ENCODE results near the gene RAB3GAP1. TPM values are rescaled to one million over a fixed set of nuclear protein-coding genes. Genes with fewer than 3 reads are reported as not detected.

RAB3GAP1 gene
- total RNA-seq, 1 experiment from 2014 or later, result 32.0 TPM

DNA sequence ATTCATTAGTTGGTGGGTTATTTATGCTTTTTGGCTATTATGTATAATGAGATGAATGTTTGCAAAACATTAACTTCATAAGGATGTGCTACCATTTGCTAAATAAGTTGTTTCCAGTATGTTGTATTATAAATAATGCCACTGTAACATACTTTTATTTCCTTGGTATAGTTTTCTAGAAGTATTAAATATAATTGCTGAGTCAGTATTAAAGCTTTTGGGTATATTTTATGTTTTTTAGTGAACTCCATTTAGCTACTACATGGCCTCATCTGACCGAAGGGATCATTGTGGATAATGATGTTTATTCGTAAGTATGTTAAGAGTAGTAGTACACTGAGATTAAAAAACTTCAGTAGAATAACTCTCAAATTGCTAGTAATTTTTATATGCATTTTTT is 73.8 kb downstream of the RAB3GAP1 start:
- no peak overlapping the region for H3K27ac ChIP-seq (ENCODE audit: insufficient read length, low read depth, low read length)
- H3K36me3 Mint-ChIP-seq (ENCODE audit: insufficient read depth in 1 of 3, low read depth in 3 of 3), result peaks cover 6 to 45% (median 26%) of the 10 kb centered on the region in 3 experiments; a peak in 6 of 7 replicates
- H2BK5ac ChIP-seq (ENCODE audit: insufficient read length, low read length), result no peak overlapping the region
- no peak for TF ChIP-seq CTCF (conservative IDR thresholded peaks at IDR 0.05)
- no peak overlapping the region for H3K9ac ChIP-seq (ENCODE audit: extremely low read depth, insufficient read length, low read length)
- H4K8ac ChIP-seq (replicated peaks; ENCODE audit: insufficient read length, low read depth, low read length), result no peak overlapping the region
- H3K9me3 Mint-ChIP-seq, result no peaks in the 10 kb centered on the region
- H2BK12ac ChIP-seq (ENCODE audit: insufficient read length, low read depth, low read length), result no peak overlapping the region
- H3K27ac Mint-ChIP-seq, result no peak overlapping the region
- H3K56ac ChIP-seq (ENCODE audit: insufficient read length, low read depth, low read length), result no peak overlapping the region
- H3K4me1 Mint-ChIP-seq, result no peaks in the 10 kb centered on the region
- no peak overlapping the region for H3K4ac ChIP-seq (ENCODE audit: low read depth, low read length)
- H3T11ph ChIP-seq (ENCODE audit: low read length), result no peak overlapping the region
- no peak overlapping the region for H3K4me3 Mint-ChIP-seq
- H3K4me2 ChIP-seq (ENCODE audit: insufficient read depth, insufficient read length, low read length), result no peak overlapping the region
- H3K23ac ChIP-seq (ENCODE audit: insufficient read length, low read depth, low read length), result no peak overlapping the region
- no peaks in the 10 kb centered on the region for H3K27me3 ChIP-seq (ENCODE audit: insufficient read depth, low read length)
- no peak for DNase-seq
- H3K27me3 Mint-ChIP-seq (ENCODE audit: low read depth), result no peaks in the 10 kb centered on the region
- H3K9me3 ChIP-seq (ENCODE audit: control insufficient read depth, low read depth, low read length), result no peaks in the 10 kb centered on the region
- no peak overlapping the region for H4K91ac ChIP-seq (ENCODE audit: insufficient read length, low read depth, low read length)
- no peaks in the 10 kb centered on the region for H4K20me1 ChIP-seq (ENCODE audit: control insufficient read depth, insufficient read depth, insufficient read length)
- H3K14ac ChIP-seq (ENCODE audit: insufficient read depth, low read length), result no peak overlapping the region
- H3K79me1 ChIP-seq (ENCODE audit: insufficient read depth, low read depth, low read length, poor library complexity, severe bottlenecking), result no peaks in the 10 kb centered on the region
- no CpG with 5 or more reads among the region's 2 CpGs for WGBS (ENCODE audit: extremely low coverage, insufficient read length, low lambda C conversion rate)
- H2BK120ac ChIP-seq (ENCODE audit: low read depth, low read length, poor library complexity, severe bottlenecking), result no peak overlapping the region
- H2AK5ac ChIP-seq (ENCODE audit: insufficient read length, low read length), result no peak overlapping the region
- H3K23me2 ChIP-seq (ENCODE audit: insufficient read length, low read depth, low read length, poor library complexity, severe bottlenecking), result no peaks in the 10 kb centered on the region
- no peaks in the 10 kb centered on the region for H3K79me2 ChIP-seq (ENCODE audit: insufficient read depth, low read length)
- H2BK20ac ChIP-seq (ENCODE audit: low read depth, low read length, poor library complexity, severe bottlenecking), result no peak overlapping the region
- H3K4me1 ChIP-seq (ENCODE audit: insufficient read depth, low read length), result no peaks in the 10 kb centered on the region
- H4K5ac ChIP-seq (ENCODE audit: insufficient read length, low read depth, low read length), result no peak overlapping the region
- H2AFZ ChIP-seq (ENCODE audit: low read length), result no peak overlapping the region
- no peak overlapping the region for H2BK15ac ChIP-seq (ENCODE audit: low read depth, low read length)
- H3K18ac ChIP-seq (ENCODE audit: insufficient read length, low read depth, low read length), result no peak overlapping the region

All from H9 (cell line).